Neuronal stem cell (in vitro differentiated cells): Measurements from ENCODE around the gene NSUN2.

Source experiments
- DNase-seq: peaks from one replicate; pipeline ENCODE4 v3.0.0-alpha.2; 2013; ENCODE audit warnings: low spot score
- H2AFZ ChIP-seq: one replicate; pipeline ENCODE4 v1.6.1; 2013; ENCODE audit warnings: mild to moderate bottlenecking, low read length, inconsistent platforms
- H2AK5ac ChIP-seq: 2 replicates; pipeline ENCODE4 v1.6.1; 2013; ENCODE audit warnings: low read depth, mild to moderate bottlenecking, inconsistent platforms, low read length, moderate library complexity, mixed read lengths
- H2BK120ac ChIP-seq: 2 replicates; pipeline ENCODE4 v1.6.1; 2013; ENCODE audit warnings: low read depth, mild to moderate bottlenecking, inconsistent platforms, low read length, moderate library complexity, mixed read lengths
- H2BK12ac ChIP-seq: one replicate; pipeline ENCODE4 v1.6.1; 2013; ENCODE audit warnings: low read length, inconsistent platforms
- H2BK15ac ChIP-seq: 2 replicates; pipeline ENCODE4 v1.6.1; 2013; ENCODE audit warnings: mild to moderate bottlenecking, low read length, inconsistent platforms, mixed read lengths
- H2BK5ac ChIP-seq: one replicate; pipeline ENCODE4 v1.6.1; 2013; ENCODE audit warnings: inconsistent platforms, mild to moderate bottlenecking, low read length, moderate library complexity
- H3K14ac ChIP-seq: one replicate; pipeline ENCODE4 v1.6.1; 2013; ENCODE audit warnings: low read length, inconsistent platforms
- H3K18ac ChIP-seq: 2 replicates; pipeline ENCODE4 v1.6.1; 2013; ENCODE audit warnings: low read length, inconsistent platforms
- H3K23ac ChIP-seq: 2 replicates; pipeline ENCODE4 v1.6.1; 2013; ENCODE audit warnings: low read depth, mild to moderate bottlenecking, mixed read lengths, low read length, inconsistent platforms; ENCODE audit not compliant: poor library complexity
- H3K27ac ChIP-seq: replicated peaks from 3 replicates; pipeline ENCODE4 v1.5.1; 2013; ENCODE audit warnings: low read length, inconsistent platforms
- H3K27me3 ChIP-seq, 3 experiments: 2 replicates each; pipeline ENCODE4 v1.6.1; 2013; ENCODE audit warnings: low read length in 3 of 3, mild to moderate bottlenecking in 2 of 3, inconsistent platforms in 1 of 3, low read depth in 1 of 3, mixed read lengths in 1 of 3, moderate library complexity in 1 of 3; ENCODE audit not compliant: control insufficient read depth in 3 of 3, insufficient read depth in 3 of 3
- H3K36me3 ChIP-seq, 2 donors: replicated peaks in 1 of 2; 2 replicates each; pipeline ENCODE4 v1.6.1; 2013; ENCODE audit warnings: low read length in 2 of 2; ENCODE audit not compliant: control insufficient read depth in 2 of 2, insufficient read depth in 2 of 2
- H3K4ac ChIP-seq: 2 replicates; pipeline ENCODE4 v1.6.1; 2013; ENCODE audit warnings: inconsistent platforms, mild to moderate bottlenecking, low read length, moderate library complexity
- H3K4me1 ChIP-seq, 2 donors: 1 replicate in 1 of 2; 2 replicates in 1 of 2; pipeline ENCODE4 v1.6.1; 2013; ENCODE audit warnings: low read length in 2 of 2, low read depth in 1 of 2; ENCODE audit not compliant: control insufficient read depth in 2 of 2, insufficient read depth in 1 of 2
- H3K4me2 ChIP-seq: one replicate; pipeline ENCODE4 v1.6.1; 2013; ENCODE audit warnings: mild to moderate bottlenecking, low read length, inconsistent platforms; ENCODE audit not compliant: insufficient read depth, poor library complexity, severe bottlenecking
- H3K4me3 ChIP-seq, 2 donors: 2 replicates each; pipeline ENCODE4 v1.5.1; 2013; ENCODE audit warnings: low read length in 2 of 2, mild to moderate bottlenecking in 2 of 2, inconsistent platforms in 1 of 2, moderate library complexity in 1 of 2
- H3K79me1 ChIP-seq: one replicate; pipeline ENCODE4 v1.6.1; 2013; ENCODE audit warnings: low read depth, mild to moderate bottlenecking, inconsistent platforms, low read length, moderate library complexity
- H3K9ac ChIP-seq: one replicate; pipeline ENCODE4 v1.6.1; 2013; ENCODE audit warnings: mild to moderate bottlenecking, low read depth, low read length, inconsistent platforms; ENCODE audit not compliant: poor library complexity
- H3K9me3 ChIP-seq, 2 donors: replicated peaks in 1 of 2; 2 replicates each; pipeline versions ENCODE3 to v1.6.1; 2013; ENCODE audit warnings: low read length in 2 of 2, mild to moderate bottlenecking in 2 of 2, inconsistent platforms in 1 of 2, low read depth in 1 of 2, mixed read lengths in 1 of 2, moderate library complexity in 1 of 2; ENCODE audit not compliant: control insufficient read depth in 2 of 2, insufficient read depth in 1 of 2
- H4K8ac ChIP-seq: one replicate; pipeline ENCODE4 v1.6.1; 2013; ENCODE audit warnings: low read depth, mild to moderate bottlenecking, inconsistent platforms, low read length, moderate library complexity
- H4K91ac ChIP-seq: one replicate; pipeline ENCODE4 v1.6.1; 2013; ENCODE audit warnings: low read length, low read depth, mild to moderate bottlenecking, inconsistent platforms; ENCODE audit not compliant: poor library complexity
- WGBS, 2 donors: extraction: QIAGEN DNeasy Blood & Tissue Kit; methylation state at CpG; one replicate each; pipeline ENCODE4 v1.1.7; 2013; ENCODE audit warnings: missing lambda C conversion rate in 2 of 2, mixed read lengths in 1 of 2; ENCODE audit not compliant: insufficient read length in 2 of 2, insufficient replicate concordance in 1 of 2; ENCODE audit errors: extremely low coverage in 2 of 2; 5-methylcytosine and 5-hydroxymethylcytosine counted together

Gene NSUN2

GRCh38 chr5:6607559-6607936 is 25.3 kb downstream of the NSUN2 start:
- Histone ChIP-seq H3K9ac (no peak overlapping the region), H3K4me1 (no peaks in the 10 kb centered on the region), H3K36me3 (peaks cover 49 to 97% of the 10 kb centered on the region in 2 donors), H4K91ac (no peak overlapping the region), H3K27me3 (no peaks in the 10 kb centered on the region), H4K8ac (no peak overlapping the region), H2BK120ac (no peak overlapping the region), H2BK15ac (no peak overlapping the region), H3K27ac (no peak overlapping the region), H3K14ac (no peak overlapping the region), H2AK5ac (no peak overlapping the region), H3K23ac (no peak overlapping the region), H3K79me1 (peaks cover 3% of the 10 kb centered on the region), H3K4me2 (no peak overlapping the region), H3K18ac (no peak overlapping the region), H3K9me3 (no peaks in the 10 kb centered on the region), H3K4ac (no peak overlapping the region), H2BK5ac (no peak overlapping the region), H3K4me3 (no peak overlapping the region), H2AFZ (no peak overlapping the region), H2BK12ac (no peak overlapping the region)
- no peak for DNase-seq
- WGBS, 2 donors = no CpG with 5 or more reads among the region's 5 CpGs

GRCh38 chr5:6606884-6607558 is 25.8 kb downstream of the NSUN2 start:
- Histone ChIP-seq H3K36me3 (peaks cover 49 to 97% of the 10 kb centered on the region in 2 donors), H2BK5ac (no peak overlapping the region), H3K4me3 (no peak overlapping the region), H3K9ac (no peak overlapping the region), H3K4me1 (no peaks in the 10 kb centered on the region), H3K79me1 (peaks cover 3% of the 10 kb centered on the region), H3K9me3 (no peaks in the 10 kb centered on the region), H3K23ac (no peak overlapping the region), H3K27me3 (no peaks in the 10 kb centered on the region), H3K27ac (no peak overlapping the region), H3K4ac (no peak overlapping the region), H2AFZ (no peak overlapping the region), H3K14ac (no peak overlapping the region), H2BK15ac (no peak overlapping the region), H4K91ac (no peak overlapping the region), H4K8ac (no peak overlapping the region), H2BK12ac (no peak overlapping the region), H2BK120ac (no peak overlapping the region), H3K4me2 (no peak overlapping the region), H3K18ac (no peak overlapping the region), H2AK5ac (no peak overlapping the region)
- no CpG with 5 or more reads among the region's 9 CpGs for WGBS, 2 donors
- no peak for DNase-seq

GRCh38 chr5:6604946-6605345 is 27.9 kb downstream of the NSUN2 start:
- no peaks in the 10 kb centered on the region for H3K4me1 ChIP-seq
- H3K23ac ChIP-seq = no peak overlapping the region
- no peak overlapping the region for H2BK120ac ChIP-seq
- no peak overlapping the region for H2AFZ ChIP-seq
- H3K14ac ChIP-seq = no peak overlapping the region
- H3K79me1 ChIP-seq = peaks cover 7% of the 10 kb centered on the region
- no peaks in the 10 kb centered on the region for H3K27me3 ChIP-seq
- no peak overlapping the region for H2BK12ac ChIP-seq
- no peak overlapping the region for H3K4me3 ChIP-seq
- H3K36me3 ChIP-seq = peaks cover 51 to 97% of the 10 kb centered on the region in 2 donors
- H3K4ac ChIP-seq = no peak overlapping the region
- no peak overlapping the region for H3K4me2 ChIP-seq
- no peak for DNase-seq
- H3K27ac ChIP-seq = no peak overlapping the region
- no peak overlapping the region for H2BK5ac ChIP-seq
- H3K9me3 ChIP-seq = no peaks in the 10 kb centered on the region
- H2BK15ac ChIP-seq = no peak overlapping the region
- no peak overlapping the region for H2AK5ac ChIP-seq
- H4K91ac ChIP-seq = no peak overlapping the region
- no peak overlapping the region for H3K9ac ChIP-seq
- H4K8ac ChIP-seq = no peak overlapping the region
- WGBS, 2 donors = no CpG with 5 or more reads among the region's 12 CpGs
- no peak overlapping the region for H3K18ac ChIP-seq

DNA sequence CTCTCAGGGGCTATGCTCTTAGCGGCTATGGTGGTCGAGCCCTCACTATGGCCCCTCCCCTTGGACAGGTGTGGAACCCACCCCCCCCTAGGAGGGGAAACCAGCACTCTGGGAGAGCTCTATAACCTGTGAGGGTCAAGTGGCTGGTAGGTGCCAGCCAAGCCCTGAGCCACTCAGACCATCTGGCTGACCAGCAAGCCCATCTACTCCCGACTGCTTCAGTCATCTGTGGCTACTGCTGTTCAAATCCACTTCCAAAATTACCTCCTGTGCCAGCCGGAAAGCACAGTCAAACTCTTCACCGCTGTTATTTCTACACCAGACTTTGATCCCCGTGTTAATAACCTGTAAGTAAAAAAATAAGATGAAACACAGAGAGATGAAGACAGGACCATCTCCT is 28.5 kb downstream of the NSUN2 start:
- H4K91ac ChIP-seq = no peak overlapping the region
- H2AK5ac ChIP-seq = no peak overlapping the region
- no peak overlapping the region for H3K9ac ChIP-seq
- no peaks in the 10 kb centered on the region for H3K4me1 ChIP-seq
- no peak overlapping the region for H4K8ac ChIP-seq
- H3K4ac ChIP-seq = no peak overlapping the region
- no peak overlapping the region for H2BK12ac ChIP-seq
- H3K23ac ChIP-seq = no peak overlapping the region
- H3K4me2 ChIP-seq = no peak overlapping the region
- no peak overlapping the region for H2AFZ ChIP-seq
- no peak overlapping the region for H3K18ac ChIP-seq
- no peak overlapping the region for H2BK15ac ChIP-seq
- no peak overlapping the region for H3K14ac ChIP-seq
- H3K27me3 ChIP-seq = no peaks in the 10 kb centered on the region
- H3K9me3 ChIP-seq = no peaks in the 10 kb centered on the region
- no peak for DNase-seq
- peaks cover 52 to 97% of the 10 kb centered on the region in 2 donors for H3K36me3 ChIP-seq
- WGBS, 2 donors = no CpG with 5 or more reads among the region's 6 CpGs
- H3K27ac ChIP-seq = no peak overlapping the region
- no peak overlapping the region for H3K4me3 ChIP-seq
- H2BK5ac ChIP-seq = no peak overlapping the region
- H2BK120ac ChIP-seq = no peak overlapping the region
- peaks cover 7% of the 10 kb centered on the region for H3K79me1 ChIP-seq
